GM12873 (cell line): Measurements from ENCODE around the gene SSTR3.

ENCODE experiments used
- CTCF ChIP-seq: IDR thresholded peaks from 2 replicates; pipeline ENCODE4 v1.5.1; 2012; ENCODE audit warnings: low read depth, mild to moderate bottlenecking, moderate library complexity, low read length, control low read depth; ENCODE audit not compliant: insufficient read depth; ENCODE audit errors: missing control alignments

SSTR3 gene

DNA sequence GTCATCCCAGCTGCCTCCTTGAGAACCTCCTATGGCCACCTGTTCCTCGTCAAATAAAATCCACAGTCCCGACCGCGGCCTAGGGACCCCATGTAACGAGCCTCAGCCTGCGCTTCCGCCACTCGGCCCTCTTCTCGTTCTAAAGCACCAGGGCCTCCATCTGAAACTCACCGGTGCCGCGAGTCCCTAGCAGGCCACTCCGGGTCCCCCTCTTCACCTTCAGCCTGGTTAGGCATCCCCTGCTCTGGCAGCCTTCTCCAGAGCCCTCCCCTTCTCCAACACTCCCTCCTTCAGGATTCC, 2.4 kb upstream of the SSTR3 start:
- no peak for TF ChIP-seq CTCF

- TF ChIP-seq CTCF = no peak
Measured at GRCh38 chr22:37213941-37214730, 1.9 kb upstream of the SSTR3 start.

DNA sequence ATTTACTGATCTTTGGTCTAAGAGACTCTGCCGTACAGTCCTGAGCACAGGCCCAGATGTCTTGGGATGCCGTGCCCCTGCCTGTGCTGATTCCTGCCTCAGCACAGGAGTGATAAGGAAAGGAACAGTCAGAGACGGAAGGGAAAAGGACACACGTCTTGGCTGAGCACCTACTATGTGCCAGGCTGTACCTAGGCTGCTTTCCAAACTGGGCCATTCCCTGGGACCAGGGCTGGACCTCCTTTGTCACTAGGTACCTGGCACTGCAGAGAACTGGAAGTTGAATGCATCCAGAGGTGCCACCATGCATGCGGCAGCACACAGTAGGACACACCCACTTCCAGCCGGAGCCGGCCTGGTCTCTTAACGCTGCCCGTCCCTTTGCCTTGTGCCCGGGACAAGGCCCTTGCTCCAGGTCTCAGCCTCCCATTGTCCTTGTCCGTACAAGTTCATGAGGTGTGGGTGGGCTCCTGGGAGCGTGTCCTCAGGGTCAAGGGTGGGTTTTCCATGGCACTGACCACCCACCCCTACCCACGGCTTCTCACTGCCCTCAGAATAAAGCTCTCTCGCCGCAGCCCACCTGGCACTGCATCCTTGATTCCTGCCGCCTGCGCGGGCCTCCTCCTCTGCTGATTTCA, 1.1 kb upstream of the SSTR3 start:
- TF ChIP-seq CTCF = no peak

- TF ChIP-seq CTCF = no peak
Measured at GRCh38 chr22:37211866-37212173, 457 bp downstream of the SSTR3 start.

DNA sequence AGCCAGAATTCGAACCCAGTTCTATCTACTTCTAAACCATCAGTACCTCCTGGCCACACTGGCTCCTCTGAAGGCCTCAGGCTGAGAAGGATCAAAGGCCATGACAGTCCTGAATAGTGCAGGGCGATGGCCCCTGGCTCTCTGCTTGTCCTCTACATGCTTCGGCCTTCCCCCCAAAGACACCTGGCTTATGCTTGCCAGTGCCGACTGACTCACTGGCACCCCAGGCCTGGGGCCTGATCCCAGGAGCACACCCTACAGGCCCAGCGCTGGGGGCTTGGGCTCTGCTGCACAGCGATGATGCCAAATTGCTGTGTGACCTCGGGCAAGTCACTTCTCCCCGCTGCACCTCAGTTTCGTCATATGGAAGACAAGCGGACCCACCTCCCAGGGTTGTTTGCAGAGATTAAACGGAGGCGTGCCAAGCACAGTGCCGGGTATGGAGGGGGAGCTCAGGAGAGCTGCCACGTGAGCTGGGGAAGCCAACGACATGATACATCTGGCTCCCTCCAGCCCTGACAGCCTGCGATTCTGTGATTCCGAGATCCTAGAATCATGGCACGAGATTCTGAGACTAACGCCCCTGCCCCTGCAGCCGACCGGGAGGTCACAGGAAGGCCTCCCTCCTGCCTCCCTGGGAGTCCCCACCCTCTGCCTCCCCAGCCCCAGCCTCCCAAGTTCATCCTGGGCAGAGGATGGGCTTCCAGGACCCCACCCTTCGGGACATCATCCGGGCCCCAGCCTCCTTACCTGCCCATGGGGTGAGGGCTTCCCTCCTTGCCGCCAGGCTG, 1.0 kb downstream of the SSTR3 start:
- no peak for TF ChIP-seq CTCF

- TF ChIP-seq CTCF = no peak
Measured at GRCh38 chr22:37210041-37210803, 2.1 kb downstream of the SSTR3 start.
